GM12801 (cell line): ENCODE results near the gene TNP2.

ENCODE experiments used
- CTCF ChIP-seq: IDR thresholded peaks from one replicate; pipeline ENCODE4 v1.5.1; 2011; ENCODE audit warnings: control low read depth; ENCODE audit not compliant: insufficient read length; ENCODE audit errors: extremely low read depth

TNP2 gene

GRCh38 chr16:11297492-11298142 lies 28.5 kb upstream of the TNP2 start:
- no peak for TF ChIP-seq CTCF

GRCh38 chr16:11296706-11297491 lies 27.8 kb upstream of the TNP2 start:
- no peak for TF ChIP-seq CTCF

- no peak for TF ChIP-seq CTCF
Observed at GRCh38 chr16:11296351-11296705, 27.2 kb upstream of the TNP2 start.

GRCh38 chr16:11295672-11296071 lies 26.5 kb upstream of the TNP2 start:
- TF ChIP-seq CTCF, result no peak

- TF ChIP-seq CTCF, result no peak
Observed at GRCh38 chr16:11292076-11292748, 23.1 kb upstream of the TNP2 start.

- TF ChIP-seq CTCF, result no peak
Observed at GRCh38 chr16:11291091-11291703, 22.1 kb upstream of the TNP2 start.

GRCh38 chr16:11290102-11290893 lies 21.2 kb upstream of the TNP2 start:
- no peak for TF ChIP-seq CTCF
